Mucosa of descending colon (tissue), 3 donors: Measurements from ENCODE around the gene TMEM87B. TPM values are rescaled to one million over a fixed set of nuclear protein-coding genes. Genes with fewer than 3 reads are reported as not detected.

Experiments
- ATAC-seq: fragments of 200-7000 bp; cut with Tn5 transposase; one replicate; pipeline ENCODE4 v1.9.1; 2020; ENCODE audit warnings: mild to moderate bottlenecking, moderate library complexity
- DNase-seq, 3 donors: peaks; one replicate each; pipeline ENCODE4 v3.0.0-alpha.2; 2020
- H3K36me3 ChIP-seq: fragments of 200-600 bp; one replicate; pipeline ENCODE4 v1.8.0; 2021; ENCODE audit warnings: low read depth, mild to moderate bottlenecking
- H3K4me1 ChIP-seq: fragments of 200-600 bp; one replicate; pipeline ENCODE4 v1.8.0; 2021; ENCODE audit warnings: low read depth, mild to moderate bottlenecking
- H3K4me3 ChIP-seq: fragments of 200-600 bp; one replicate; pipeline ENCODE4 v1.8.0; 2021; ENCODE audit warnings: mild to moderate bottlenecking
- H3K9me3 ChIP-seq: fragments of 200-600 bp; one replicate; pipeline ENCODE4 v1.8.0; 2021; ENCODE audit warnings: mild to moderate bottlenecking
- intact Hi-C, 2 donors: fragments of 100-400 bp; cut with DNase I in 1 of 2; cut with micrococcal nuclease in 1 of 2; formaldehyde crosslinking; loops; one replicate each; pipeline versions ENCODE4 v1.11.0 to v1.11.1; 2022; cut with DNase I, micrococcal nuclease
- total RNA-seq, 3 donors: library from RNA; stranded (reverse); fragmentation: NEBNext Ultra II Directional in 2 of 3; extraction: Animal tissue kit (Norgen Biotek cat#: 25700) in 2 of 3; gene quantifications; one replicate each; pipeline versions ENCODE4 v1.2.1 to v1.2.4, GENCODE V29; 2021 to 2023
- TF ChIP-seq, protein P1 (sequence below): fragments of 200-600 bp; IDR thresholded peaks from one replicate; pipeline ENCODE4 v1.8.0; 2022; ENCODE audit warnings: antibody characterized with exemption, mild to moderate bottlenecking
- donor health status: DM: no; HTN: no; CAD: no; lungs with moderate emphysema.
- donor health status: DM: no; HTN: no; CAD: no.
- donor health status: DM: no; HTN: yes; CAD: no.

TMEM87B gene
- total RNA-seq, 3 donors from 2014 or later = 39.2 to 72.2 (median 55.7) TPM

DNA sequence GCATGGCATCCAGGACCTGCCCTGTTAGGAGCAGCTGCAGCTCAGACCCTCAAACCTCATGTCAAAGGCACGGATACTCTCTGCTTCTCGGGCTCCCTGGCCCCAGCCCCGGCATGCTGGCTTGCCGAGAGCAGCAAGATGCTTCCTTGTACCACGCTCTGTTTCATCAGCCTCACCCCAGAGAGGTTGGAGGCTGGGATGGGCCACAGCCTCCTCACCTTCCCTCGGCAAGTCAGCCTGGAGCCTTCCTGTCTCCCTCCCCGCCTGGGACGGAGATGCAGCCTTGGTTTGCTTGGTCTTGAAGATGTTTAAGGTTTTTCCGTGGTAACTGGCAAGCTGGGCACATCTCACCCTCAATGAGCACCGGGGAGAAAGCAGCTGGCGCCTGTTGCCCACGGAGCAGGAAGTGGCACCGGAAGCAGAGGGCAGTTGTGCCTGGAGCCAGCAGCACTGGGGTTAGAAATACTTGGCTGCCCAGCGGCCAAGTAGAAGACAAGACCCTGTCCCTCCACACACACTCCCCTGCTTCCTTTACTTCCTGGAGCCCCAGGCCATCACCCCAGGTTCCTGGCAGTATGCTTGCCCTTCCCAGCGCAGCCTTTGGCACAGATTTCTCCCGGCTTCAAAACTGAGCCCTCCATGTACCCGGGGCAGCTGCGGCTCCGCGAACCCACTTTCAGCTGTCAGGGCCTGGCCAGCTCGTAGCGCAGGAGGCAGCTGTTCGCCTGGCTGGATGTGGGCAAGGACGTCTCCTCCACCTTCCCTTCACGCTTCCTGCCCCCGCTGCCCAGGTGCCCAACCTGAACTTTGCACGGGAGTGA is 100.5 kb downstream of the TMEM87B start:
- no peaks in the 10 kb centered on the region for H3K36me3 ChIP-seq
- TF ChIP-seq, protein P1, sequence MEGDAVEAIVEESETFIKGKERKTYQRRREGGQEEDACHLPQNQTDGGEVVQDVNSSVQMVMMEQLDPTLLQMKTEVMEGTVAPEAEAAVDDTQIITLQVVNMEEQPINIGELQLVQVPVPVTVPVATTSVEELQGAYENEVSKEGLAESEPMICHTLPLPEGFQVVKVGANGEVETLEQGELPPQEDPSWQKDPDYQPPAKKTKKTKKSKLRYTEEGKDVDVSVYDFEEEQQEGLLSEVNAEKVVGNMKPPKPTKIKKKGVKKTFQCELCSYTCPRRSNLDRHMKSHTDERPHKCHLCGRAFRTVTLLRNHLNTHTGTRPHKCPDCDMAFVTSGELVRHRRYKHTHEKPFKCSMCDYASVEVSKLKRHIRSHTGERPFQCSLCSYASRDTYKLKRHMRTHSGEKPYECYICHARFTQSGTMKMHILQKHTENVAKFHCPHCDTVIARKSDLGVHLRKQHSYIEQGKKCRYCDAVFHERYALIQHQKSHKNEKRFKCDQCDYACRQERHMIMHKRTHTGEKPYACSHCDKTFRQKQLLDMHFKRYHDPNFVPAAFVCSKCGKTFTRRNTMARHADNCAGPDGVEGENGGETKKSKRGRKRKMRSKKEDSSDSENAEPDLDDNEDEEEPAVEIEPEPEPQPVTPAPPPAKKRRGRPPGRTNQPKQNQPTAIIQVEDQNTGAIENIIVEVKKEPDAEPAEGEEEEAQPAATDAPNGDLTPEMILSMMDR = no peak
- ATAC-seq (peak; percentile 45), DNase-seq (no peak)
- no peak overlapping the region for H3K4me3 ChIP-seq
- intact Hi-C loops = no loop called here
- no peaks in the 10 kb centered on the region for H3K9me3 ChIP-seq
- no peaks in the 10 kb centered on the region for H3K4me1 ChIP-seq

DNA sequence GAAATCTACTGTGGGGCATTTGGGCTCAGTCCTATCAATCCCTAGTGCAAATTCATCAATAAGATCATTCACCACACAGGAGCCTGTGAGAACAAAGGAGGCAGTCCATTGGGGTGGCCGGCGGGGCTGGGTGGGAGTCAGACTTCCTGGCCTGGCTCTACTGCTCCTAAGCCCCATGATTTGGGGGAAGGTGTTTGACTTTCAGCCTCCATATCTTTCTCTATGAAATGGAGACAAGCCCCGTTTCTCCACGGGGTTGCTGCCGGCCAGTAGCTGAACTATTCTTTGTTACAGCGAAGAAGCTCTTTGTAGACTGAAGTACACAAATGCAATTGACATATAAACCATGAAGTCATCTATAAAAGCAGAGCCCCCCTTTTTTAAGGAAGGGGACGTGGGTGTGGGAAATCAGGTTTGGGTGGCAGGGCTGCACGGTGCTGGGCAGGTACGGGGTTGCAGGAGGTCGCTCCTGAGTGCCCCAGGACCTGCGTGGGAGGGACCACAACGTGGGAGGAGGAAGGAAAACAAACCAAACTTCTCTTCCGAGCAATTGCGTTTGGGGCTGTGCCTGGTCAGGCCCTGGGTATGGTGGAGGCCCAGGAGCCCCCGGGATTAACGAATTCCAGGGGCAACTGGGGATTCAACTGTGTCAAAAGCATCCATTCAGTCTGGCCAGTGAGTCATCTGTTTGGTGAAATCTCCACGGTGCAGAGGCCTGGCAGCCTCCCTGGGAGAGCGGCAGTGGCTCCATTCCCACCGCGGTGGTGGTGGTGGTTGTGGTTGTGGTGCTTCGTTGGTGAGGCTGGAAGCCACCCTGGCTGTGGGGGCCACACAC is 101.3 kb downstream of the TMEM87B start:
- H3K4me3 ChIP-seq = no peak overlapping the region
- no peaks in the 10 kb centered on the region for H3K4me1 ChIP-seq
- no peaks in the 10 kb centered on the region for H3K9me3 ChIP-seq
- intact Hi-C loops = no loop called here
- TF ChIP-seq, protein P1 = no peak
- no peak for ATAC-seq
- H3K36me3 ChIP-seq = no peaks in the 10 kb centered on the region
- DNase-seq = no peak

DNA sequence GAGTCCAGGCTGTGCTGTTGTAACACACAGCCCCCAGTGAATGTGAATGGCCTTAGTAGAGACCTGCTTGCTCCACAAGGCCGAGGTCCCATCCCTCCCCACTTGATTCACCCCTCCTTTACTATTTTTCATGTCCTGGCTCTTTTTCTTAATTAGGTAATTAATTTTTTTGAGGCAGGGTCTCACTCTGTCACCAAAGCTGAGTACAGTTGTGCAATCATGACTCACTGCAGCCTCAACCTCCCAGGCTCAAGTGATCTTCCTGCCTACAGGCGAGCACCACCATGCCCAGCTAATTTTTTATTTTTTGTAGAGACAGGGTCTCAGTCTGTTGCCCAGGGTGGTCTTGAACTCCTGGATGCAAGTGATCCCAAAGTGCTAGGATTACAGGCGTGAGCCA is 102.4 kb downstream of the TMEM87B start:
- Histone ChIP-seq H3K36me3 (no peaks in the 10 kb centered on the region), H3K4me3 (no peak overlapping the region), H3K9me3 (no peaks in the 10 kb centered on the region), H3K4me1 (no peaks in the 10 kb centered on the region)
- ATAC-seq = no peak
- intact Hi-C loops = no loop called here
- TF ChIP-seq, protein P1 = no peak
- DNase-seq = no peak

DNA sequence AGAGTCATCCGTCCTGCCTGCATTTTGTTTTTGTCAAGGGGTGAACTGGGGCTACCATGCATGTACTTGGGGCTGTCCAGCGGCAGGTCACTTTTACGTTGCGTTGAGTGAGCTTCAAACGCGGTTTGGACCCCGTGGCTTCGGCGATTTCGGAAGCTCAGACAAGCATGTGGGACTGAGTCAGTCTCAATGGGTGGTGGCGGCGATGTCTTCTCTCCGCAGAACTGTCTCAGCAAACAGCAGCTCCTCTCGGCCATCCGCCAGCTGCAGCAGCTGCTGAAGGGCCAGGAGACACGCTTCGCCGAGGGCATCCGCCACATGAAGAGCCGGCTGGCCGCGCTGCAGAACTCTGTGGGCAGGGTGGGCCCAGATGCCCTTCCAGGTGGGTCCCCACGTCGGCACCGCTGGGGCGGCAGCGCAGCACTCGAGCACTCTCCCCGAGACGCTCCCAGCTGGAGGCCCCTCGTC is 104.4 kb downstream of the TMEM87B start:
- Histone ChIP-seq H3K9me3 (no peaks in the 10 kb centered on the region), H3K36me3 (no peaks in the 10 kb centered on the region), H3K4me3 (no peak overlapping the region), H3K4me1 (no peaks in the 10 kb centered on the region)
- ATAC-seq (no peak), DNase-seq (no peak)
- intact Hi-C loops = no loop called here
- TF ChIP-seq, protein P1 = no peak

DNA sequence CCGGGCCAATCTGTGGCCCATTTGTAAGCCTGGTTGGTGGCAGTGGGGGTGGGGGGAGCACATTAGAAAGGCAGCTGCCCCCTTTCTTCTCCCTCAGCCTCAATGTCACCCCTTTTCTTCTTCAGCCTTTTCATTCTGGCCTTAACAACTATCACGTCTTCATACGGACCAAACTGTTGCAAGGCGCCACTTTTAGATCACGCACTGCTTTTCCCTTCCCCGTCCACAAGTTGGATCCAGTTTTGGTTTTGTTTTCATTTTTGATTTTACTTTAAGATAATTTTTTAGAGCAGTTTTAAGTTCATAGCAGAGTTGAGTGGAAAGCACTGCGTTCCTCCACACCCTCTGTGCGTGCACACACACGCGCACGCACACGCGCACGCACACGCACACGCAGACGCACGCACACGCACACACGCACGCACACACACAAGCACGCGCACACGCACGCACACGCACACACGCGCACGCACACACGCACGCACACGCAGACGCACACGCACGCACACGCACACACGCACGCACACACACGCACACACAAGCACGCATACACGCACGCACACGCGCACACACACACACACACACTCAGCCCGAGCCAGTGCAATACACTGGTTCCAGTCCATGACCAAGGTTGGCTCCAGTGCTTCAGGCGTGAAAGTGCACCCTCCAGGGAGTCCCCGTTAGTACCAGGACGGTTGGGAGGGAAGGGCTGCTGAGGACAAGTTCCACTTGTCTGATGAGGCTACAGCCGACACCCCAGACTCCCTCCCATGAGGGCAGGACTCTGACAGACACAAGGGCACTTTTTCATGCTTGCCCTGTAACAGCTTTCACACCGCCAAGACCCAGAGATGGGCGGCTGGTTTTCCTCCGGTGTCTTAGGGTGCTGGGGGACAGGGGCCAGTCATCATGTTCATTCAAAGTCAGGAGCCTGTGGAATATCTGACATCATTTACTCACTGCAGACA is 105.5 kb downstream of the TMEM87B start:
- intact Hi-C loops = no loop called here
- DNase-seq (no peak), ATAC-seq (no peak)
- no peaks in the 10 kb centered on the region for H3K9me3 ChIP-seq
- TF ChIP-seq, protein P1 = no peak
- H3K4me1 ChIP-seq = no peaks in the 10 kb centered on the region
- H3K36me3 ChIP-seq = no peaks in the 10 kb centered on the region
- no peak overlapping the region for H3K4me3 ChIP-seq
